ENCODE data around the gene RBM20.
"Not testable (repeated sequence)": the region's sequence is repeated elsewhere in the genome, so short reads cannot be mapped to it uniquely, and the experiment has no call there.

The RBM20 gene

GRCh38 chr10:110649347-110650264, 5.5 kb downstream of the RBM20 start:
- no peak for DNase-seq

GRCh38 chr10:110650265-110650668, 6.1 kb downstream of the RBM20 start:
- DNase-seq, result no peak

GRCh38 chr10:110651044-110651958, 7.2 kb downstream of the RBM20 start:
- DNase-seq, result no peak

- no peak for DNase-seq
Measured at GRCh38 chr10:110652475-110653118, 8.5 kb downstream of the RBM20 start.

GRCh38 chr10:110655320-110655719, 11.2 kb downstream of the RBM20 start:
- no peak for DNase-seq

DNA sequence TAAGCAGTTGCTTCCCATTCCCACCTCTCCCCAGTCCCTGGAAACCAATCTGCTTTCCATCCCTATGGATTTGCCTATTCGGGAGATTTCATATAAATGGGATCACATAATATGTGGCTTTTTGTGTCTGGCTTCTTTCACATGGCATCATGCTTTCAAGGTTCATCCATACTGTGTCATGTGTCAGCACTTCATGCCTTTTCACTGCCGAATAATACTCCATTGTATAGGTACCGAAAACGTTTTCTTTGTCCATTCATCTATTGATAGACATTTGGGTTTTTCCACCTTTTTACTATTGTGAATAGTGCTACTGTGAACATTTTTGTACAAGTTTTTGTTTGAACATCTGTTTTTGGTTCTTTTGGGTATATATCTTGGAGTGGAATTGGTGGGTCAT, 12.5 kb downstream of the RBM20 start:
- DNase-seq, result no peak

DNA sequence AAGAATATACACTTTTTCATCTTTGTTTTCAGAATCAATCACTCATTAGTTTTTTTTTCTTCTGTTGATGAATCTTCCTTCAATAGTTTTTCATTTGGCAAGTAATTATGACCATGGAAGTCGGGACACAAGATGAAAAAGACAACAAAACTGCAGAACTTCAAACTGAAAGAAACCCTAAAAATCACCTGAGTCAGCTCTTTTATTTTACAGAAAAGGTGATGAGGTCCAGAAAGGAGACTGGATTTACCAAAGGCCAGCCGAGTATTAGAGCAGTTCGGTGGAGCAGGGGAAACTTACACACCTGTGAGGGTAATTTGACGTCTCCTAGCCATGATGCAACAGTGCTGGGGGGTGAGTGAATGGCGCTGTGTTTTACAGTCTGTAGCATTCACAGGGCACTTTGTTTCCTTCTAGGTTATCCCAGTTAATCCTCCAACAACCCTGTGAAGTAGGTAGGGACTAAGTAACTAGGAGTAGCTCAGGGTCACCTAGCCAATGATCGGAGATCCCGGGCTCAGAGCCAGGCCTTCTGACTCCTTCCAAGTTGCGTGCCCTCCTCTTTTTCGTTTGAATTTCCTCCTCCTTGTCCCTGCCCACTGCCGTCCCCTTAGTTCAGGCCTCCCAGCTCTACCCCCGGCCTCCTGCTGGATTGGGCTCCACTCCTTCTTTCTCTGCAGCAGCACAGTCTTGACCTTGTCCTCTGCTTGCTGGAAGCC, 14.0 kb downstream of the RBM20 start:
- no peak for DNase-seq

DNA sequence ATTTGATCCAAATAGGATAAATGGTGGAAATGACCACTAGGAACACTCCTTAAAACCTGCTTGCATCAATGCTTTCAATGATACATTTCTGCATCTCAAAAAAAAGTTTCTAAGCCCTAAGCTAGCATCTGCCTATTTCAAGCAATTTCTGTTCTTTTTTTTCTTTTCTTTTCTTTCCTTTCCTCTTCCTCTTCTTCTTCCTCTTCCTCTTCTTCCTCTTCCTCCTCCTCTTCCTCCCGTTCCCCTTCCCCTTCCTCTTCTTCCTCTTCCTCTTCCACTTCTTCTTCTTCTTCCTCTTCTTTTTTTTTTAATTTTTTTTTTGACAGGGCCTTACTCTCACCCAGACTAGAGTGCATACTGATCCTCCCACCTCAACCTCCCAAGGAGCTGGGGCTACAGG, 15.4 kb downstream of the RBM20 start:
- DNase-seq, result no peak

- DNase-seq, result not testable (repeated sequence)
Measured at GRCh38 chr10:110660289-110660688, 16.2 kb downstream of the RBM20 start.

GRCh38 chr10:110661292-110661691, 17.2 kb downstream of the RBM20 start:
- no peak for DNase-seq

DNA sequence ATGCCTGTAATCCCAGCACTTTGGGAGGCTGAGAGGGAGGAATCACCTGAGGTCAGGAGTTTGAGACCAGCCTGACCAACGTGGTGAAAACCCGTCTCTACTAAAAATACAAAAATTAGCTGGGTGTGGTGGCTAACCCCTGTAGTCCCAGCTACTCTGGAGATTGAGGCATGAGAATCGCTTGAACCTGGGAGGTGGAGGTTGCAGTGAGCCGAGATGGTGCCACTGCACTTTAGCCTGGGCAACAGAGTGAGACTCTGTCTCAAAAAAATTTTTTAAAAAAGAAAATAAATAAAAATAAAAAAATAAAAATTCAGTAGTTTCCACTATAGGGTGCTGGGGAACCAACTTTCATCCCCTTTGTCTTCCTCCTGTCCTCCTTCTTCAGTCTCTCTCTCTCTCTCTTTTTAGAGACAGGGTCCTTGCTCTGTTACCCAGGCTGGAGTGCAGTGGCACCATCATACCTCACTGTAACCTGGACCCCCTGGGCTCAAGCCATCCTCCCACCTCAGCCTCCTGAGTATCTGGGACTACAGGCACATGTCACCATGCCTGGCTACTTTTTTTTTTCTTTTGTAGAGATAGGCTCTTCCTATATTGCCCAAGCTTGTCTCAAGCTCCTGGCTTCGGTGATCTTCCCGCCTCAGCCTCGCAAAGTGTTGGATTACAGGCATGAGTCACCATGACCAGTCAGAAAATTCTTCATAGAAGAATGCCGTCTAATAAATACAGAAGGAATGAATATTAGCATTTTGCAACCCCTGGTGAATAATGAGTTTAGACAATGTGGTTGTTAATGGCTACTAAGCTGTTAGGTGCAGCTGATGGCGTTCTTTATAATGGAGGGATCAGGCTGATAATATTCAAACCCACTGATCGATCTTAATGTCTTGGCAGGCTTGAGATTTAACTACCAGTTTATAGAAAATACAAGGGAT, 20.6 kb downstream of the RBM20 start:
- no peak for DNase-seq

DNA sequence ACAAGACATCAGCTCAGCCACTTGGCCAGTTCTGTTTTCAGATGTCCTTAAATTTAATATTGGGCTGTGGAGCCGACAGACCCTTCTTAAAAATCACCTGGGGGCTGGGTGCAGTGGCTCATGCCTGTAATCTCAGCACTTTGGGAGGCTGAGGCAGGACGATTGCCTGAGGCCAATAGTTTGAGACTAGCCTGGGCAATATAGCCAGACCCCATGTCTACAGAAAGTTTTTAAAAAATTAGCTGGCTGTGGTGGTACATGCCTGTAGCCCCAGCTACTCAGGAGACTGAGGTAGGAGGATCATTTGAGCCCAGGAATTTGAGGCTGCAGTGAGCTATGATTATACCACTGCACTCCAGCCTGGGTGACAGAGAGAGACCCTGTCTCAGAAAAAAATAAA, 22.1 kb downstream of the RBM20 start:
- DNase-seq, result not testable (repeated sequence)

GRCh38 chr10:110666673-110667072, 22.5 kb downstream of the RBM20 start:
- no peak for DNase-seq

- DNase-seq, result no peak
Measured at GRCh38 chr10:110667620-110668343, 23.6 kb downstream of the RBM20 start.

DNA sequence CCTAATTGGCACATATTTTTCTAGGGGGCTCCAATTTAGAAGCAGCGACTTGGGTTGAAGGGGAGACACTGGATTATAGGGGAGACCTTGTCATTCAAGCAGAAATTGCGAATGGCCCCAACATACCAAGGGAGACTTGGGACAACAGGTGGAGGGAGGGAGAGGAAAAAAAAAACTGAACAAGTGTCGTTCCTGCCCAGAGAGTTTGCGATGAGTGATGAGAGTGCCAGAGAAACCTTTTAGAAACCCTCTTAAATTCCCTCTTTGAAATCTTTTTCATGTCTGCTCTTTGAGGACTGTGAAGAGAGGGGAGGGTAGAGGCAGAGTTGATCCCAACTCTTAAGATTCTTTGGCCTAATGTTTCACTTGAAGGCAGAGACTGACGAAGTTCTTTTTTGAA, 24.3 kb downstream of the RBM20 start:
- no peak for DNase-seq

DNA sequence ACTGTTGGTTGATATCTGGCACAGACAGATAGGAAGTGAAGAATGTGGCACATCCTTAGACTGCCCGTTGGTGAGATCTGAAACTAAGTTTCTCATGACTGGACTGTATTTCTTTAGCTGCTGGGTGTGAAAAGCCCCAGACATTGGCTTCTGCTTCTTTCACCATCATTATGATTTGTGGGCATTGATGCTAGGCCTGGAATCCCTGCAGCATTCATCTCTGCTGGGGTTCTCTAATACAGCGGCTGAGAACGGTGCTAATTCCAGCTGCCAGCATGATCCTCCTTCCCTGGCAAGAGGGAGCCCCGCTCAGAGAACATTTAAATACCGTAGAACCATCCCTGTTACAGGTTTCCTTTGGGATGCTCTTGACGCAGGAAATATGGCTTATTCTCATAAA, 26.2 kb downstream of the RBM20 start:
- no peak for DNase-seq

DNA sequence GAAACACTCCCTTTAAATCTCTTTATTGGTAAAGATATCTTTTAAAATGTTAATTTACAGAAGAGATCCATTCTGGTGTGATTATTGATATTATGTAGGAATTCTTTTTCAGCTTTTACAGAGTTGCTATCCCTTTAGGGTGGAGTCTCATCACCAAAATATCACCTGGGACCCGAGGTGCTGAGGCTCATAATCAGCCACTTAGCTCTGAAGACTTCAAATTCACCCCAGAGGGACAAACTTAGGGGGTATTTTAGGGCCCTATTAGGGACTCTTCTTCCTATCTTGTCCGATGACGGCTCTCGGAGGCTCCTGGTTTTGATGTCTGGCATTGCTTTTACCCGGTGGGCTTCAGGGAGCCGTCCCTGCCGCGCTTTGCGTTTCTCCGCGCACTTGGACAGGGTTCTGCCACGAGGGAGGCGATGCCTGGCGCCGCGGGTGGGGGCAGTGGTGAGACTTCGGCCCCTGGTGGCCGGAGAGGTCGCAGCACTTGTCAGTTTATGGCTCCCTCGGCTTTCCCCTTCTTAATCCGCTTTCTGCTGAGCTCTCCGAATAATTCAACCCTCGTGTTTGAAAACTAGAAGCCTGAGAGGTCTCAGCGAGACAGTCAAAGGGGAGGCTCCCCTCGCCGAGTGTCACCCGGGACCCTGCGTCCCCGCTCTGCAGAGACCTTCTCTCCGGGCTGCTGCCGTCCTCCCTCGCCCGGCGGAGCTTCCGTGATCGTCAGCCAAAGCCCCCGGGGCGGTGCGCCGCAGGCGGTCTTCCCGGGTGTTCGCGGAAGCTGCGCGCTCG, 27.8 kb downstream of the RBM20 start:
- peak; percentile 49 to 51 for DNase-seq

GRCh38 chr10:110672580-110672919, 28.4 kb downstream of the RBM20 start:
- no peak for DNase-seq

- no peak for DNase-seq
Measured at GRCh38 chr10:110676016-110676415, 31.9 kb downstream of the RBM20 start.
